HG03196 (cell line): ENCODE data around the gene EIF1AX.
"Not testable (repeated sequence)": the region's sequence is repeated elsewhere in the genome, so short reads cannot be mapped to it uniquely, and the experiment has no call there.

Experiments used
- ATAC-seq: cut with Tn5 transposase; IDR thresholded peaks from one replicate; pipeline ENCODE4 v1.9.1; 2021; ENCODE audit not compliant: unreplicated experiment

The EIF1AX gene

GRCh38 chrX:20127440-20127839, 14.2 kb downstream of the EIF1AX start:
- peak; percentile 53 for ATAC-seq

- ATAC-seq: not testable (repeated sequence)
Measured at GRCh38 chrX:20126833-20127232, 14.8 kb downstream of the EIF1AX start.

GRCh38 chrX:20124964-20125363, 16.7 kb downstream of the EIF1AX start:
- no peak for ATAC-seq

- ATAC-seq: no peak
Measured at GRCh38 chrX:20118065-20118824, 23.4 kb downstream of the EIF1AX start.

- no peak for ATAC-seq
Measured at GRCh38 chrX:20116577-20117240, 24.9 kb downstream of the EIF1AX start, which contains the start of gene MAP7D2. Gene MAP7D2, minus strand, starts transcription at chrX:20116907. Its CDS starts 28 bp downstream, at chrX:20116879.

- no peak for ATAC-seq
Measured at GRCh38 chrX:20116087-20116576, 25.5 kb downstream of the EIF1AX start.

- no peak for ATAC-seq
Measured at GRCh38 chrX:20112022-20112774, 29.4 kb downstream of the EIF1AX start.

GRCh38 chrX:20111271-20111670, 30.4 kb downstream of the EIF1AX start:
- no peak for ATAC-seq

- ATAC-seq: no peak
Measured at GRCh38 chrX:20101934-20102581, 39.6 kb downstream of the EIF1AX start.

GRCh38 chrX:20091499-20091898, 50.1 kb downstream of the EIF1AX start:
- ATAC-seq: no peak

- ATAC-seq: no peak
Measured at GRCh38 chrX:20089845-20090244, 51.8 kb downstream of the EIF1AX start.

- ATAC-seq: no peak
Measured at GRCh38 chrX:20080277-20080676, 61.4 kb downstream of the EIF1AX start.
